Inferior parietal cortex (tissue), 1 donor: Measurements from ENCODE around the gene RFTN2.
"Not testable (repeated sequence)": the region's sequence is repeated elsewhere in the genome, so short reads cannot be mapped to it uniquely, and the experiment has no call there.

Source experiments
- DNase-seq: peaks from one replicate; pipeline ENCODE4 v3.0.0-alpha.2; 2016; ENCODE audit errors: extremely low spot score

RFTN2 gene

GRCh38 chr2:197675246-197675645 lies at the start of gene RFTN2:
Gene RFTN2, minus strand, starts transcription at chr2:197675587. Its CDS starts 129 bp downstream, at chr2:197675458.
- DNase-seq = peak; percentile 39

GRCh38 chr2:197717863-197718262 lies 42.5 kb upstream of the RFTN2 start:
- no peak for DNase-seq

GRCh38 chr2:197713271-197713670 lies 37.9 kb upstream of the RFTN2 start:
- DNase-seq = no peak

GRCh38 chr2:197711578-197711977 lies 36.2 kb upstream of the RFTN2 start:
- no peak for DNase-seq

- no peak for DNase-seq
Observed at GRCh38 chr2:197710424-197711042, 35.1 kb upstream of the RFTN2 start.

GRCh38 chr2:197709140-197709539 lies 33.8 kb upstream of the RFTN2 start:
- DNase-seq = not testable (repeated sequence)

GRCh38 chr2:197708331-197708730 lies 32.9 kb upstream of the RFTN2 start:
- DNase-seq = no peak

- peak; percentile 75 for DNase-seq
Observed at GRCh38 chr2:197707316-197708213, 32.2 kb upstream of the RFTN2 start.

- no peak for DNase-seq
Observed at GRCh38 chr2:197706839-197707207, 31.4 kb upstream of the RFTN2 start.

- peak; percentile 5 for DNase-seq
Observed at GRCh38 chr2:197705912-197706838, 30.8 kb upstream of the RFTN2 start.

- DNase-seq = peak; percentile 85
Observed at GRCh38 chr2:197705121-197705911, 29.9 kb upstream of the RFTN2 start, which contains the start of gene MARS2. Gene MARS2, plus strand, starts transcription at chr2:197705369. Its CDS starts 37 bp downstream, at chr2:197705406.

- DNase-seq = no peak
Observed at GRCh38 chr2:197704434-197705120, 29.2 kb upstream of the RFTN2 start.

- DNase-seq = no peak
Observed at GRCh38 chr2:197700960-197701359, 25.6 kb upstream of the RFTN2 start.

GRCh38 chr2:197699724-197700123 lies 24.3 kb upstream of the RFTN2 start:
- not testable (repeated sequence) for DNase-seq

- DNase-seq = not testable (repeated sequence)
Observed at GRCh38 chr2:197696571-197696970, 21.2 kb upstream of the RFTN2 start.

GRCh38 chr2:197695971-197696370 lies 20.6 kb upstream of the RFTN2 start:
- DNase-seq = not testable (repeated sequence)

- not testable (repeated sequence) for DNase-seq
Observed at GRCh38 chr2:197695206-197695605, 19.8 kb upstream of the RFTN2 start.

GRCh38 chr2:197677483-197677882 lies 2.1 kb upstream of the RFTN2 start:
- no peak for DNase-seq

- DNase-seq = no peak
Observed at GRCh38 chr2:197677056-197677455, 1.7 kb upstream of the RFTN2 start.

GRCh38 chr2:197675711-197676188 lies 363 bp upstream of the RFTN2 start:
- DNase-seq = peak; percentile 65
